ENCODE data around the gene CRB3. TPM values are rescaled to one million over a fixed set of nuclear protein-coding genes. Genes with fewer than 3 reads are reported as not detected.

Gene CRB3
- not detected in 2 replicates for total RNA-seq

DNA sequence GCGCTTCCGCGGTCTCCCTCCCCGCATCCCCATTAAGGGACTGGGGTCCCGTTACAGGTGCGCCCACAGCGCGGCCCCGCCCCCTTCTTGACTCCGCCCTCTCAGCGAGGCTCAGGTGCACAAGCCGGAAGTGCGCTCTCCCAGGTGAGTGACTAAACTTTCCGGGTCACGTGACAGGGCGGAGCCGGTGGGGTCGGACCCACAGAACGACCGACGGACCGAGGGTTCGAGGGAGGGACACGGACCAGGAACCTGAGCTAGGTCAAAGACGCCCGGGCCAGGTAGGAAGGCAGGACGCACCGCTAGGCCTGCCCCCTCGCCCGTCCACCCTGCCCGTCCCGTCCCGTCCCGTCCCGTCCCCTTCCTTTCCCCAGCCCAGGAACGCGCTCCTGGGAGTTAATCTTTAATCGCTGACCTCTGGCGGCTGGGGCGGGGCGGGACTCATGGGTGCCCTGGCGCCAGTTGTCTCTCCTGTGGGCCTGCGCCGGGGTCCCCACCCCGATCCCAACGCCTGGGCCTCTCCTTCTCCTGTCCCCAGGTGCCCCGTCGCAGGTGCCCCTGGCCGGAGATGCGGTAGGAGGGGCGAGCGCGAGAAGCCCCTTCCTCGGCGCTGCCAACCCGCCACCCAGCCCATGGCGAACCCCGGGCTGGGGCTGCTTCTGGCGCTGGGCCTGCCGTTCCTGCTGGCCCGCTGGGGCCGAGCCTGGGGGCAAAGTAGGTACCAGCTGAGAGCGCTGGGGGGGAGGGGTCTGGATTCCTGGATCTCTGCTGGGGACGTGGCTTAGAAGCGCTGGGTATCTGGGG is at the start of gene CRB3:
TSS of gene CRB3 (plus strand) at position 202 of the 804 bp plus-strand sequence. CDS start at position 633, 431 bp downstream.
- no peaks in the 10 kb centered on the region for H3K9me3 ChIP-seq (ENCODE audit: low read depth, low read length)
- no peak within 1 kb of the TSS for H3K27ac ChIP-seq (ENCODE audit: low read depth, low read length)
- peaks cover 16% of the 10 kb centered on the region for H3K27me3 ChIP-seq (ENCODE audit: insufficient read depth, low read length)
- H3K36me3 ChIP-seq (ENCODE audit: insufficient read depth, low read length) = no peaks in the 10 kb centered on the region
- no peak within 1 kb of the TSS for H2AFZ ChIP-seq (ENCODE audit: low read length)
- no peaks in the 10 kb centered on the region for H4K20me1 ChIP-seq (ENCODE audit: insufficient read depth, low read length)
- H3K4me3 ChIP-seq (ENCODE audit: insufficient read depth, low read length) = no peak within 1 kb of the TSS
- H3K4me2 ChIP-seq (ENCODE audit: insufficient read depth, low read length) = no peak within 1 kb of the TSS
- no peaks in the 10 kb centered on the region for H3K79me2 ChIP-seq (ENCODE audit: insufficient read depth, low read length)
- peak; percentile 55 for DNase-seq (ENCODE audit: insufficient read length, low spot score, missing footprints)
- TF ChIP-seq, protein P1, sequence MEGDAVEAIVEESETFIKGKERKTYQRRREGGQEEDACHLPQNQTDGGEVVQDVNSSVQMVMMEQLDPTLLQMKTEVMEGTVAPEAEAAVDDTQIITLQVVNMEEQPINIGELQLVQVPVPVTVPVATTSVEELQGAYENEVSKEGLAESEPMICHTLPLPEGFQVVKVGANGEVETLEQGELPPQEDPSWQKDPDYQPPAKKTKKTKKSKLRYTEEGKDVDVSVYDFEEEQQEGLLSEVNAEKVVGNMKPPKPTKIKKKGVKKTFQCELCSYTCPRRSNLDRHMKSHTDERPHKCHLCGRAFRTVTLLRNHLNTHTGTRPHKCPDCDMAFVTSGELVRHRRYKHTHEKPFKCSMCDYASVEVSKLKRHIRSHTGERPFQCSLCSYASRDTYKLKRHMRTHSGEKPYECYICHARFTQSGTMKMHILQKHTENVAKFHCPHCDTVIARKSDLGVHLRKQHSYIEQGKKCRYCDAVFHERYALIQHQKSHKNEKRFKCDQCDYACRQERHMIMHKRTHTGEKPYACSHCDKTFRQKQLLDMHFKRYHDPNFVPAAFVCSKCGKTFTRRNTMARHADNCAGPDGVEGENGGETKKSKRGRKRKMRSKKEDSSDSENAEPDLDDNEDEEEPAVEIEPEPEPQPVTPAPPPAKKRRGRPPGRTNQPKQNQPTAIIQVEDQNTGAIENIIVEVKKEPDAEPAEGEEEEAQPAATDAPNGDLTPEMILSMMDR (IDR thresholded peaks at IDR 0.05; ENCODE audit: extremely low read depth, low read depth, low read length) = no peak
- peaks cover 8% of the 10 kb centered on the region for H3K4me1 ChIP-seq (ENCODE audit: insufficient read depth, low read length)

GRCh38 chr19:6414793-6415590 is 49.1 kb upstream of the CRB3 start:
- Histone ChIP-seq H3K4me1 (ENCODE audit: insufficient read depth, low read length) (no peaks in the 10 kb centered on the region), H3K9me3 (ENCODE audit: low read depth, low read length) (no peaks in the 10 kb centered on the region), H2AFZ (ENCODE audit: low read length) (no peak overlapping the region), H3K79me2 (ENCODE audit: insufficient read depth, low read length) (peaks cover 25% of the 10 kb centered on the region), H3K36me3 (ENCODE audit: insufficient read depth, low read length) (peaks cover 55% of the 10 kb centered on the region), H3K27ac (ENCODE audit: low read depth, low read length) (no peak overlapping the region), H3K27me3 (ENCODE audit: insufficient read depth, low read length) (no peaks in the 10 kb centered on the region), H4K20me1 (ENCODE audit: insufficient read depth, low read length) (peaks cover 24% of the 10 kb centered on the region), H3K4me3 (ENCODE audit: insufficient read depth, low read length) (no peak overlapping the region), H3K4me2 (ENCODE audit: insufficient read depth, low read length) (no peak overlapping the region)
- TF ChIP-seq, protein P1 (IDR thresholded peaks at IDR 0.05; ENCODE audit: extremely low read depth, low read depth, low read length) = no peak
- DNase-seq (ENCODE audit: insufficient read length, low spot score, missing footprints) = peak; percentile 82

- Histone ChIP-seq H3K79me2 (ENCODE audit: insufficient read depth, low read length) (peaks cover 32% of the 10 kb centered on the region), H3K9me3 (ENCODE audit: low read depth, low read length) (no peaks in the 10 kb centered on the region), H3K4me3 (ENCODE audit: insufficient read depth, low read length) (no peak overlapping the region), H3K4me2 (ENCODE audit: insufficient read depth, low read length) (no peak overlapping the region), H3K27me3 (ENCODE audit: insufficient read depth, low read length) (no peaks in the 10 kb centered on the region), H4K20me1 (ENCODE audit: insufficient read depth, low read length) (peaks cover 30% of the 10 kb centered on the region), H3K27ac (ENCODE audit: low read depth, low read length) (no peak overlapping the region), H3K36me3 (ENCODE audit: insufficient read depth, low read length) (peaks cover 62% of the 10 kb centered on the region), H2AFZ (ENCODE audit: low read length) (no peak overlapping the region), H3K4me1 (ENCODE audit: insufficient read depth, low read length) (no peaks in the 10 kb centered on the region)
- TF ChIP-seq, protein P1 (IDR thresholded peaks at IDR 0.05; ENCODE audit: extremely low read depth, low read depth, low read length) = no peak
- DNase-seq (ENCODE audit: insufficient read length, low spot score, missing footprints) = peak; percentile 74
Observed at GRCh38 chr19:6415591-6416190, 48.4 kb upstream of the CRB3 start.
